ENCODE data around the gene GNB1.

The GNB1 gene

DNA sequence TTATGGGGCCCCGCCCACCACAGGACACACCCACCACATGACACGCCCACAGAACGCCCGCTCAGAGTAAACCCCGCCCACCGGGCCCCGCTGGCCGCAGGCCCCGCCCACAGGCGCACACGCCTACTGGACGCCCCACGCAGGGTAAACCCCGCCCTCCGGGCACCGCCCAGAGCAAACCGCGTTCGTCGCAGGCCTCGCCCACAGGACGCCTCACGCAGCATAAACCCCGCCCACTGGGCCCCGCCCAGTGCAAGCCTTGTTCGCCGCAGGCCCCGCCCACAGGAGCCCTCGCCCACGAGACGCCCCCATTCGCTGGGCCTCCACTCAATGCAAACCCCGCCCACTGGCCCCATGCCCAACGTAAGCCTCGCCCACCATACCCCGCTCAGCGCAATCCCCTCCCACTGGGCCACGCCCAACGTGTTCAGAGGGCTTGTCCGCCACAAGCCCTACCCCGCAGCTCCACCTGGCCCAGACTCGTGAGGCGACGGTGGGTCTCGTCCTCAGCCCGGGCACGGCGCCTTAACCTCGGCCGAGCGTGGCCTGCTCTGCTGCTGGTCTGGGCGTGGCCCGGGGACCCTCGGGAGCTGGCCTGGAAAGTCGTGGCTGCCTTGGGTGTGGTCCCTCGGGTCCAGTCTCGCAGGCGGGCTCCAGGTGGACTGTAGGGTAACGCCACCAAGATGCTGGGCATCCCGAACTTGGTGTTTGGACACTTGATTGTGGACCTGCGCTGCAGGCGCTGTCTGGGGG, 28.6 kb upstream of the GNB1 start:
- no peak for TF ChIP-seq TAF1 (IDR thresholded peaks at IDR 0.05; ENCODE audit: low read depth)
- TF ChIP-seq CREB1 (IDR thresholded peaks at IDR 0.05; ENCODE audit: low read depth): no peak
- TF ChIP-seq MAX (IDR thresholded peaks at IDR 0.05): peak; percentile 86
- no peak for TF ChIP-seq CEBPB (IDR thresholded peaks at IDR 0.05)
- TF ChIP-seq, protein P1, sequence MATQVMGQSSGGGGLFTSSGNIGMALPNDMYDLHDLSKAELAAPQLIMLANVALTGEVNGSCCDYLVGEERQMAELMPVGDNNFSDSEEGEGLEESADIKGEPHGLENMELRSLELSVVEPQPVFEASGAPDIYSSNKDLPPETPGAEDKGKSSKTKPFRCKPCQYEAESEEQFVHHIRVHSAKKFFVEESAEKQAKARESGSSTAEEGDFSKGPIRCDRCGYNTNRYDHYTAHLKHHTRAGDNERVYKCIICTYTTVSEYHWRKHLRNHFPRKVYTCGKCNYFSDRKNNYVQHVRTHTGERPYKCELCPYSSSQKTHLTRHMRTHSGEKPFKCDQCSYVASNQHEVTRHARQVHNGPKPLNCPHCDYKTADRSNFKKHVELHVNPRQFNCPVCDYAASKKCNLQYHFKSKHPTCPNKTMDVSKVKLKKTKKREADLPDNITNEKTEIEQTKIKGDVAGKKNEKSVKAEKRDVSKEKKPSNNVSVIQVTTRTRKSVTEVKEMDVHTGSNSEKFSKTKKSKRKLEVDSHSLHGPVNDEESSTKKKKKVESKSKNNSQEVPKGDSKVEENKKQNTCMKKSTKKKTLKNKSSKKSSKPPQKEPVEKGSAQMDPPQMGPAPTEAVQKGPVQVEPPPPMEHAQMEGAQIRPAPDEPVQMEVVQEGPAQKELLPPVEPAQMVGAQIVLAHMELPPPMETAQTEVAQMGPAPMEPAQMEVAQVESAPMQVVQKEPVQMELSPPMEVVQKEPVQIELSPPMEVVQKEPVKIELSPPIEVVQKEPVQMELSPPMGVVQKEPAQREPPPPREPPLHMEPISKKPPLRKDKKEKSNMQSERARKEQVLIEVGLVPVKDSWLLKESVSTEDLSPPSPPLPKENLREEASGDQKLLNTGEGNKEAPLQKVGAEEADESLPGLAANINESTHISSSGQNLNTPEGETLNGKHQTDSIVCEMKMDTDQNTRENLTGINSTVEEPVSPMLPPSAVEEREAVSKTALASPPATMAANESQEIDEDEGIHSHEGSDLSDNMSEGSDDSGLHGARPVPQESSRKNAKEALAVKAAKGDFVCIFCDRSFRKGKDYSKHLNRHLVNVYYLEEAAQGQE (IDR thresholded peaks at IDR 0.05; ENCODE audit: low read depth): no peak
- TF ChIP-seq EP300 (IDR thresholded peaks at IDR 0.05; ENCODE audit: borderline replicate concordance): no peak
- TF ChIP-seq TEAD4 (IDR thresholded peaks at IDR 0.05): no peak
- no peak for TF ChIP-seq RAD21 (IDR thresholded peaks at IDR 0.05; ENCODE audit: low read depth)
- peak; percentile 64 for TF ChIP-seq NFIC (IDR thresholded peaks at IDR 0.05)
- TF ChIP-seq, protein P2, sequence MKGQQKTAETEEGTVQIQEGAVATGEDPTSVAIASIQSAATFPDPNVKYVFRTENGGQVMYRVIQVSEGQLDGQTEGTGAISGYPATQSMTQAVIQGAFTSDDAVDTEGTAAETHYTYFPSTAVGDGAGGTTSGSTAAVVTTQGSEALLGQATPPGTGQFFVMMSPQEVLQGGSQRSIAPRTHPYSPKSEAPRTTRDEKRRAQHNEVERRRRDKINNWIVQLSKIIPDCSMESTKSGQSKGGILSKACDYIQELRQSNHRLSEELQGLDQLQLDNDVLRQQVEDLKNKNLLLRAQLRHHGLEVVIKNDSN (IDR thresholded peaks at IDR 0.05): peak; percentile 67; the same call in 1 of the 2 replicates
- TF ChIP-seq EGR1 (IDR thresholded peaks at IDR 0.05): 0 out of 2 replicates have a peak, but pooled peaks have one; percentile 66
- TF ChIP-seq FOXM1 (IDR thresholded peaks at IDR 0.05; ENCODE audit: borderline replicate concordance, low read depth): no peak

DNA sequence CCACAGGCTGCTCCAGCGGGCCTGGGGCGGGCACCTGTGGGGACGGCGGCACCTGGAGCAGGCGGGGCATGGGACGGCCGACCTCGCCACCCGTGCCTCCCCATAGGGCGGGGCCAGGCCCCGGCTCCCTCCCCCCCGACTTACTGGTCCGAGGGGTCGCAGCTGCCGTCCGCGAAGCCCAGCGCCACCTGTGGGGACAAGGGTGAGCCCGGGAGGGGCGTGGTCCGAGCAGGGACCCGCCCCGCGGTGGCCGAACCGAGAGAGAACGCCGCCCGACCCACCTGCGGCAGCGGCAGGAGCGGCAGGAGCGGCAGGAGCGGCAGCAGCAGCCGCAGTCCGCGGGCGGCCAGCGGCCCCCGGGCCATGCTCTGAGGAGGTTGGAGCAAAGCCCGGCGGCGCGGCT, 28.0 kb upstream of the GNB1 start, which contains the start of gene TMEM52:
TSS of gene TMEM52 (minus strand) at position 379 of the 403 bp plus-strand sequence. CDS start at position 365, 14 bp downstream.
- TF ChIP-seq TAF1 (IDR thresholded peaks at IDR 0.05; ENCODE audit: low read depth) (peak; percentile 34; the same call in 1 of the 2 replicates), NFIC (IDR thresholded peaks at IDR 0.05) (no peak), CEBPB (IDR thresholded peaks at IDR 0.05) (no peak), EP300 (IDR thresholded peaks at IDR 0.05; ENCODE audit: borderline replicate concordance) (no peak), TCF12 (IDR thresholded peaks at IDR 0.05; ENCODE audit: low read depth) (no peak), EGR1 (IDR thresholded peaks at IDR 0.05) (no peak), ZBTB7A (IDR thresholded peaks at IDR 0.05; ENCODE audit: low read depth) (peak; percentile 90), CREB1 (IDR thresholded peaks at IDR 0.05; ENCODE audit: low read depth) (no peak), RAD21 (IDR thresholded peaks at IDR 0.05; ENCODE audit: low read depth) (no peak), TEAD4 (IDR thresholded peaks at IDR 0.05) (no peak), MAX (IDR thresholded peaks at IDR 0.05) (peak; percentile 95), FOXM1 (IDR thresholded peaks at IDR 0.05; ENCODE audit: borderline replicate concordance, low read depth) (no peak)
- TF ChIP-seq, protein P2 (IDR thresholded peaks at IDR 0.05): no peak; the same call in 1 of the 2 replicates
- TF ChIP-seq, protein P1 (IDR thresholded peaks at IDR 0.05; ENCODE audit: low read depth): no peak

GRCh38 chr1:1917995-1918900, 27.4 kb upstream of the GNB1 start:
- no peak for TF ChIP-seq TCF12 (IDR thresholded peaks at IDR 0.05; ENCODE audit: low read depth)
- TF ChIP-seq YY1 (IDR thresholded peaks at IDR 0.05; ENCODE audit: low read depth): no peak
- TF ChIP-seq TAF1 (IDR thresholded peaks at IDR 0.05; ENCODE audit: low read depth): no peak
- TF ChIP-seq, protein P2 (IDR thresholded peaks at IDR 0.05): peak; percentile 62; the same call in 1 of the 2 replicates

- no peak for TF ChIP-seq MAX (IDR thresholded peaks at IDR 0.05)
- TF ChIP-seq TEAD4 (IDR thresholded peaks at IDR 0.05): no peak
- TF ChIP-seq CEBPB (IDR thresholded peaks at IDR 0.05): no peak
Measured at GRCh38 chr1:1917304-1917976, 26.6 kb upstream of the GNB1 start.
